Activated CD4-positive, alpha-beta T cell treated with anti-CD3 and anti-CD28 coated beads, Interleukin-10, Interleukin-2, amounts not matched to agents 100 ng/mL and 50 ng/mL, durations not matched to agents 16 hours and 8 hours (primary cell): ENCODE measurements around the gene TRIL.

ENCODE experiments used
- DNase-seq: peaks from one replicate; pipeline ENCODE4 v3.0.0-alpha.2; 2020

Gene TRIL, protein sequence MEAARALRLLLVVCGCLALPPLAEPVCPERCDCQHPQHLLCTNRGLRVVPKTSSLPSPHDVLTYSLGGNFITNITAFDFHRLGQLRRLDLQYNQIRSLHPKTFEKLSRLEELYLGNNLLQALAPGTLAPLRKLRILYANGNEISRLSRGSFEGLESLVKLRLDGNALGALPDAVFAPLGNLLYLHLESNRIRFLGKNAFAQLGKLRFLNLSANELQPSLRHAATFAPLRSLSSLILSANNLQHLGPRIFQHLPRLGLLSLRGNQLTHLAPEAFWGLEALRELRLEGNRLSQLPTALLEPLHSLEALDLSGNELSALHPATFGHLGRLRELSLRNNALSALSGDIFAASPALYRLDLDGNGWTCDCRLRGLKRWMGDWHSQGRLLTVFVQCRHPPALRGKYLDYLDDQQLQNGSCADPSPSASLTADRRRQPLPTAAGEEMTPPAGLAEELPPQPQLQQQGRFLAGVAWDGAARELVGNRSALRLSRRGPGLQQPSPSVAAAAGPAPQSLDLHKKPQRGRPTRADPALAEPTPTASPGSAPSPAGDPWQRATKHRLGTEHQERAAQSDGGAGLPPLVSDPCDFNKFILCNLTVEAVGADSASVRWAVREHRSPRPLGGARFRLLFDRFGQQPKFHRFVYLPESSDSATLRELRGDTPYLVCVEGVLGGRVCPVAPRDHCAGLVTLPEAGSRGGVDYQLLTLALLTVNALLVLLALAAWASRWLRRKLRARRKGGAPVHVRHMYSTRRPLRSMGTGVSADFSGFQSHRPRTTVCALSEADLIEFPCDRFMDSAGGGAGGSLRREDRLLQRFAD

DNA sequence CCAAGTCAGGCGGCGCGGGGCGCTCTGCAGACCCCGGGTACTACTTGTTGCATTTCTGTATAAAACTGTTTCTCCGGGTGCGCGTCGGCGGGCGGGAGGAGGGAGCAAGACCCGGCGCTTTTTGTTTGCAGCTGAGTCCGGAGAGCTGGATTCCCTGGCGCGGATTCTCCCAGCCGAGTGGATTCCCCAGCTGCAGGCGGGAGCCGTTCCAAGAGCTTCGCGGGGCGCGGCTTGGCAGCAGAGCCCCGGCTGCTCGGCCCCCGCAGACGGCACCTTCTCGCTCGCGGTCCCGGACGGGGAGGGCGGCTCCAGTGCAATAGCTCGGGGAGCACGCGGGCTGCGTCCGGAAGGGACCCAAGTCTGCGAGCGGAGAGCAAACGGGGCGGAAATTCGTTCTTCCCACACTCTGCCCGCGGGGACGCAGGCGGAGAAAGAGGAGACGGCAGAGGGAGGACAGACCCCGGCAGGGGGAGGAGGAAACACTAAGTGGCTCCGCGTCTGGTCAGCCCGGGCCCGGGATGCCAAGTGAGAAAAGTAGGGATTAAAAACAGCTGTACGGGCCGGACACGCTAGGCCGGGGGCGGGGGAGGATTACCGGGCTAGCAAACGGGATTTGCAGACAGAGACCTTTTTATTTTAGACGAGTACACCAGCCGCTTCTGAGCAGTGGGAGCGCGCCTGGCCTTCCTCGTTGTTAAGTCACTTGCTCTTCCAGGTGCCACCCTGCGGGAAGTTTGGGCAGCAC is at the start of gene TRIL:
Gene TRIL (minus strand): TSS at position 96 of the 745 bp plus-strand sequence. CDS start 284 bp downstream, outside the sequence.
- no peak for DNase-seq

DNA sequence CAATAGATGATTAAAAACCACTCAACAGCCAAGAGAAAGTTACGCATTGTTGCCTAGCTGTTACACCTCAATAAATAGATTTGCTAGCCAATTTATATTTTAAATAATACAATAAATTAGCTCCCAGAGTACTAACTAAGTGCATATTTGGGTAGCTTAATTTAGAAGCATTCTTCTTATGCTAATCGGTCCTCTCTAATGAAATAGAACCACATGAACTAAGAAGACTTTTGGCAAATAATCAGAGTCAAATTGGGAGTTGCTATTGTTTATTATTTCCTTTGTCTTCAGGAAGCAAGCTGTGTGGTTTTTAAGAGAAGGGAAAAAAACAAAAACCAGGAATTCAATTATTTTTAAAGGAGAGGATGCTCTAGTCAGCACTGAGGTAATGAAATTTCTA is 49.0 kb upstream of the TRIL start:
- no peak for DNase-seq

DNA sequence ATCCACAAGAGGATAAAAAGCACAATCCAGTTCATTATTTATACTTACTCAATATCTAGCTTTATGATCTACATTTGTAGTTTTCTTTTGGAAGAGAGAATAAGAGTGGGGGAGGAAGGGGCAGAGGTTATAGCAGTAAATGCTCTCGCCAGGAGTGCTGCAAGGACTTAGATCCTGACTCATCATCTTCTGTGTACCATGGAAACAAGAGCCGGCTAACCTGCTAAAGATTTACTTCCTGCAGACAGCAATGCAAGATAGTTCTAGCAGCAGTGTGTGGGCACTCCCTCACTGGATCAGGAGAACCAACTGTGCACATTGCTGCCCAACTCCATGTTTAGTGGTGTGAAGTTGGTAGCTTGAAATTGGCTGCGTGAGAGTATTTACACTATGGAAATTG is 47.7 kb upstream of the TRIL start:
- no peak for DNase-seq

DNA sequence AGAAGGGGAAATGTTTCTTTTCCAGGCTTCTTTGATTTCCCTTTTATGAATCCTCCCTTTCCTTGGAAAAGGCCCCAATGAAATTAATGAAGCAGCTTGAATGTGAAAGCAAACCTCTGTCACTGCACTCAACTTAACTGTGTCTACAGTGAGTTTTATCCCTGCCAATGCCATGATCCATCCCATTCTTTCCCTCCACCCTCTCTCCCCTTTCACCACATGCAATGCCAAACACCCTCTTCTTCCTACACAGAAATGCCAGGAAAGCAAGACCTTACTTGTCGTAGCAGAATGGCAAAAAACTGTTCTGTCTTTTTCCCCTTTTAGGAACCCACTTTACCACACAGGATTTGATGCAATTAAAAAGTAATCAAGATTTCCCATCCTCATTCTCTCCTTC is 47.3 kb upstream of the TRIL start:
- no peak for DNase-seq

DNA sequence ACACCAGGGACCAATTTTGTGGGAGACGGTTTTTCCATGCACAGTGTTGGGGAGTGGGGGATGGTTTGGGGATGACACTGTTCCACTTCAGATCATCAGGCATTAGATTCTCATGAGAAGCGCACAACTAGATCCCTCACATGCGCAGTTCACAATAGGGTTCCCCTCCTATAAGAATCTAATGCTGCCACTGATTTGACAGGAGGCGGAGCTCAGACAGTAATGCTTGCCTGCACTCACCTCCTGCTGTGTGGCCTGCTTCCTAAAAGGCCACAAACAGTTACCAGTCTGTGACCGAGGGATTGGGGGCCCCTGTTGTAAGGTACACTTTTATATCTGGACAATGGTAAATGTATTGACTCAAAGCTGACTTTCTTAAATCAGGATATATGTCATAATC is 45.6 kb upstream of the TRIL start:
- no peak for DNase-seq

DNA sequence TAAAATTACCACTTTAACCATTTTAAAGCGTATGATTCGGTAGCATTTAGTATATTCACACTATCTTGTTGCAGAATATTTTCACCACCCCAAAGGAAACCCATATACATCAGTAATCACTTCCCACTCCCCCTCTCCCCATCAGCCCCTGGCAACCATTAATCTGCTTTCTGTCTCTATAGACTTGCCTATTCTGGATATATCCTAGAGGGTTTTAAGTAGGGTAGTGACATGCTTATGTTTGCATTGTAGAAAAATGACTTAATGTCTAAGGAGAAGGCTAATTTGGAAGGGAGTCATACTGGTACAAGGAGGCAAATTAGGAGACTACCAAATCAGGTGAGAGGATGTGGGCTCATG is 42.6 kb upstream of the TRIL start:
- no peak for DNase-seq

DNA sequence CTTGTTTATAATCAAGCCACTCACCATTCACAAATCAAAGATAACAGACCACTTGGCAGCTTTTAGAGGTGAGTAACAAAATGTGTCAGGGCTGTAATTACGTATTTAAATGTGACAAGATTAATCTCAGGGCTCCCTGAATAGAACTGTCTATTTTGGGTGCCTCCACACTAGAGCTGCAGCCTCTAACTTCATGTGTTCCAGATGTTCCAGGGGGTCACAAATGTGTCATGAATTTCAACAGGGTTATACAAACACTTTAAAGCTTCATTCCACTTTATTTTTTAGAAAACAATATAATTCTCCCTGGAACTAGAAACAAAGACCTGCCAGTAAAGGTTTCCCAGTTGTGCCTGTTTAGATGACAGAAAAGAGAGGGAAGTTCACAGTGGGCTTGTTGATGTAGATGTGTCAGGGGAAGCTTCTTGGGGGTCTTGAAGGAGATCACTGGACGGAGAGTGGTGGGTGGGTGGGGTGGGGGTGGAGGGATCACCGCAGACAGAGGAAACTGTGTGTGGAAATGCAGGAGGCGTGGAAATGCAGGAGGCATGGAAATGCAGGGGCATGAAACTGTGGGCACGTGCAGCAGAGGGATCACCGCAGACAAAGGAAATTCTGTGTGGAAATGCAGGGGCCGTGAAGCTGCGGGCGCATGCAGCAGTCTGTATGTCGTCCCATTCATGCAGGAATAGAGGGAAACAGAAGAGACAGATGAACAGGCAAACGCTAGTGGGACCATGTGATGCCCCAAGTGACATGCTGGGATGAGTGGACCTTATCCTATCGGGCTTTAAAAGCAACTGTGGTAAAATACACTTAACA is 42.0 kb upstream of the TRIL start:
- DNase-seq: no peak

DNA sequence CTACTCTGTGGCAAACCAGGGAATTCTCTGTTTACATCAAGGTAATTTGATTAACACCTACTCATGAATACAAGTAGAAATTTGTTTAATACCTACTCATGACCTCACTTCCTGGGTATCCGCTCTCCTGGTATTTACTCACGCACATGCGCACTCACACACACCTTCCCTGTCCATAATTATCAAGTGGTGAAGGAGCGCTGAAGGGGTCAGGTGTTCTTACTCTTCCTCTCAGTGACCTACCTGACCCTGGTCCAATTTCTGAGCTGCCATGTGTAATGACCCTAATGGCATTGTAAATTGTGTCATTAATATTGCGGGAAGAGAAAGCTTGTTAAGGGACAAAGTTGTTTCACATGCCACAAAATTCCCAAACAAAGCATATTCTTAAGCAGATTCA is 41.3 kb upstream of the TRIL start:
- DNase-seq: no peak

DNA sequence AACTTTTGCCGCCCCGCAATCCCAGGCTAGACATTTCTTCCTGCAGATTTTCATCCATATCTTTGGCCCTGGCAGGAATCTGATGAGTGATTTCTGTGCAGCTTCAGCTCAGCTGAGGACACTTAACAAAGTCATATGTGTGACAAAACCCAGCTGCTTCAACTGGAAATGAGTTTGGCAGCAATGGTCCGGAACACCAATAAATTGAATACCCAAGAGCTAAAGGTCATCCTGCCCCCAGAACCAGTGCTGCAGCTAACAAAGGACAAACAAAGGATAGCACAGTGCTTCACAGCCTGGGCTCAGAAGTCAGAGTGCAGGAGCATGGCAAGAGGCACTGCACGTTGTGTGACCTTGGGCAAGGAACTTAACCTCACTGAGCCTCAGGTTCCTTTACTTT is 40.0 kb upstream of the TRIL start:
- DNase-seq: no peak

DNA sequence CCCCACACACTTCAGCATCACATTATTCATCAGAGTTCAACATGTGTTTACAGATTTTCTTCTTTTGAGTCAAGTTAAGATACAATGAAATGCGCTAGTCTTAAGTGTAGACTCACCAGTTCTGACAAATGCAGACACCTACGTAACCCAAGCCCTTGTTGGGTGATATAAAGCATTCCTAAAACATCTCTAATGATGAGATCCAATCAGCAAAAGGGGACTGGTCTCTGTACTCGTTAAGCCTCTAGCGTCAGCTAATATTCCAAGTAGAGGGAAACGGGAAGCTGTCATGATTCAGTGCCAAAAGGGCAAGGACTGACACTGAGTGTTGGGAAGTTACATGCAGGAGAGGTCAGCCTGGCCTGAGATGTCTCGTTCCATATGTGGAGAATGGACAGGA is 38.7 kb upstream of the TRIL start:
- DNase-seq: no peak

DNA sequence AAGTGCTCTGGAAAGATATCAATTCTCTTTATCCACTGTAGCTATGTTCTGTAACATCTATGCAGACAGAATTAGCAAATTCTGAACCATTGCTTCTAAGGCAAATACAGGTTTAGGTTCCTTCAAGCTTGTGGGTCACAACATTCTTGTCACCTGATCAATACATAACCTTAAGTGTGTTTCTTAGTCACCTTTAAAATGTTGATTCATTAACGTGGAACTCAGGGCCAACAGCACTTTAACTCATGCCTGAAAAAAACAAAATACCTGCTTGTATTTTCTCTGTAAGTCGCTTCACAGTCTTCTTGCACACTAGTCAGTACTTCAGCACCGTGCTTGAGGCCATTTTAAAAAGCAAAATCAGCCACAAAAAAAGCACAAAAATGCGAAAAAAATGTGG is 35.2 kb upstream of the TRIL start:
- DNase-seq: no peak

DNA sequence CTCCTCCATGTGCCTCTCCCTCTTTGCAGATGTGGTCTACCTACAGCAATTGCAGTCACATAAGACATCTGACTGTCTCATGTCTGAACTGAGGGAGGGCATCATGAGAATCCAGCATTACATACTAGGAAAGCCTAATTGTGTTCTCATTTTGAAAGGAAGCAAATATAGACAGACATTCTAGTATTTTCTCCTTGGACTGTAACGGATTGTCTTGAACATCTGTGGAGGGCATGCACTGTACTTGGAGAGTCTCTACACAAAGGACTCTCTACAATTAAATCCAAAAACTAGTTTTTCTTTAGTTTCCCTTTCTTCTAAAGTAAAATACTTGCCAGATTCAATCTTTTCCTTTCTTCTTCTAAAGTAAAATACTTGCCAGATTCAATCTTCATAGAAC is 34.7 kb upstream of the TRIL start:
- no peak for DNase-seq

DNA sequence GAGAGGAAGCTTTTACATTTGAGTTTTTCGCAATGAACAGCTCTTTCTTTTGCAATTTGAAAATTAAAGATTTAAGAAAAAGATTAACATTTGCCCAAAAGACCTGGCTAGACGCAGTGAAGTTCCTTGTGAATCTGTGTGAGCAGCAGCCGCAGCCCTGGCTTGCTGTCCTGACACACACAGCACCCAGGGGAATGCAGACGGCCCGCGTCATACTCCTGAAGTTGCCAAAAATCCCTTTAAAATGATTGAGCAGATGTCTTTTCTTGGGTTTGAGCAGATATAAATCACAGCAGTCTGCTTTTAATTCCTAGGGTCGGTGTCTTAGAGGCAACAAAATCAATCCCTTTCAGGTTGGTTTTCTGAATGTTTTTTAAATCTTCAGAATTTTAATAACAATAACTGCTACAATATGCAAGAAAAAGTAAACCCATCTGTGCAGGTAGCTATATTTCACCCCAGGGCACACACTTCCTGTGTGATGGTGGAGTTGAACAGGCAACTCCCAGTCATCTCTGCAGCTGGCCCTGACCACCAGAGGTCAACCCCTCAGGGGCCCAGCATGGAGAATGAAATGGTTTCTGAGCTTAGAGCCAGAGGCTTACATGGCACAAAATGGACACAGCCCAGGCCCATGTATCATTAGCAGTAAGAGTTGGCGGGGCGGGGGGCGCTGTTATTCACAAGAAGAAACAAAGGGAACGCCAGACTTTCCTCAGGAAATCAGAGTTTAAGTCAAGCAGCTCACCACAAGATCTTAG is 32.2 kb upstream of the TRIL start:
- DNase-seq: no peak

DNA sequence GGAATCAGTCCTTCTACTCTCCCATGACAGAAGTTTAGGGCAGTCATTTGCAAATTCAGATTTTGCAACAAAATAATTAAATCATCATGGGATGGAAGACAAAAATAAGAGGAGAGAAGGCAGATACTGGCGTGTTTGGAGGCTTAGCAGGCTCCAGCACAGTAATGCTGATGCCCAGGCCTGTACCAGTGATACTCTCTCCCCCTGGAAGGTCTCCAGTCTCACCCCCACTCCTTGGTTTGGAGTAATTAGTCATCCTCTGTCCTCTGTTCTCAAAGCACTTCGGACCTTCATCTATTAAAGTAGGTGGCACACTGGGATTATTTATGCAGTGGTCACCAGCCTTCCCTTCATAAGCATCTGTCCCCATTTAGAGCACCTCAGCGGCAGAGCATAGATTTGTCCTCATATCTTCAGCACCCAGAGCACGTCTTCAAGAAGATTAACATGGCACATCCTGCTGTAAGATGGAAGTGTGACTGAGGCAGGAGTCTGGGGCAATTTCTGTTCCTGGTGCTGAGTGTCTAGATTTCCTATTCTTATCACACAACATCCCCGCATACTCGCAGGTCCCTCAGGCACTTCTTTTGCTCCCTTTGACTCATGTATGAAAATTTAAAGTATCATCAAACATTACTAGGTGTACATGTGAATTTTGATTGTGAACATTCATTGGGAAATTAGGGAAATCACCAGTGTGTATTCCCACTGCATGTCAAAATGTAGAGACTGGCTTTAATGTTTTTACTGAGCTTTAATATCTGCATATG is 31.3 kb upstream of the TRIL start:
- DNase-seq: no peak

DNA sequence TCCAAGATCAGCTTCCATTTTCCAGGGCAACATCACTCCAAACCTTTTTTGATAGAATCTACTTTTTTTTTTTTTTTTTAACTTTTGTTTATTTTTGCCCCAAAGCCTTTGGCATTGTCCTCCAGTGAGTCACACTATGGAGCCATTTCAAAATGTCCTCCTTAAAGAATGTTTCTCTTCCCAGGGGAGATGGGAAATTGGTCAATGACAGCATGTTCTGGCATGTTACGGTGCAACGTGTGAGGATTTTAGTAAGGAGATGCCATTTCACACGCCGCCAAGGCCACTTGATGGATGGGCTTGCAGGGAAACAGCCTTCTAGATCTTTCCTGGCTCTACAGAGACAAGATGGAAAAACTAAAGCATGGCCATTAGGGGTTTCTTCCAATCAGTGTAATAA is 30.7 kb upstream of the TRIL start:
- no peak for DNase-seq

DNA sequence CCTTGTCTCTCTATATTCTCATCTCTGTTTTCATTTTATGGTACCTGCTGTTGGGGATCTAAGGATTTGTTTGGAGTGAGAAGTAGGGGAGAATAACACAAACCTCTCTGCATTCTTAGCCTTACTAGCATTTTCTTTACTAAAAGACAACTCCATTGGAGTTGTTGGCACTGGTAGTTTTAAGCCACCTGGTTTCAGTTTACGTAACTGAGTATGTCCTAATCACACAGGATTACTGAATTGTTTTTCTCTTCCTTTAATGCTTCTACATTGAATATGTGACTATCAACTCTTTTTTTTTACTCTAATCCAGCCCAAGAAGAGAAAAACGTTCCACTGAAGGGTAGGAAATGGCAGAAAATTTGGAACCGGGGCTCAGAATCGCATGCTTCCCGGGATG is 30.0 kb upstream of the TRIL start:
- DNase-seq: no peak

DNA sequence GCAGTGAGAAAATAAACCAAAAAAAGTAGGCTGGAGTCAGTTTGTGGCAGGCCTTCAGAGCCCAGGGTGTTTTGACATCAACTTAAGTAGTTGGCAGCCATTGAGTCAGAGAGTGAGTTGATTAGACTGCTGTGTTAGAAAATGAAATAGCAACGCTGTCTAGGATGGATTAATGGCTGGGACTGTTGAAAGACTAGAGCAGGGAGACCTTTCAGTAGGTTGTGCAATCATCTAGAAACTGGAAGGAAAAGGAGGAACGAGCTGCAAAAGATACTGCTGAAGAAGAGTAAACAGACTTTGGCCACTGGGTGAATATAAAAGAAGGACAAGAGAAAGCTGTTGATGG is 28.6 kb upstream of the TRIL start:
- DNase-seq: no peak

DNA sequence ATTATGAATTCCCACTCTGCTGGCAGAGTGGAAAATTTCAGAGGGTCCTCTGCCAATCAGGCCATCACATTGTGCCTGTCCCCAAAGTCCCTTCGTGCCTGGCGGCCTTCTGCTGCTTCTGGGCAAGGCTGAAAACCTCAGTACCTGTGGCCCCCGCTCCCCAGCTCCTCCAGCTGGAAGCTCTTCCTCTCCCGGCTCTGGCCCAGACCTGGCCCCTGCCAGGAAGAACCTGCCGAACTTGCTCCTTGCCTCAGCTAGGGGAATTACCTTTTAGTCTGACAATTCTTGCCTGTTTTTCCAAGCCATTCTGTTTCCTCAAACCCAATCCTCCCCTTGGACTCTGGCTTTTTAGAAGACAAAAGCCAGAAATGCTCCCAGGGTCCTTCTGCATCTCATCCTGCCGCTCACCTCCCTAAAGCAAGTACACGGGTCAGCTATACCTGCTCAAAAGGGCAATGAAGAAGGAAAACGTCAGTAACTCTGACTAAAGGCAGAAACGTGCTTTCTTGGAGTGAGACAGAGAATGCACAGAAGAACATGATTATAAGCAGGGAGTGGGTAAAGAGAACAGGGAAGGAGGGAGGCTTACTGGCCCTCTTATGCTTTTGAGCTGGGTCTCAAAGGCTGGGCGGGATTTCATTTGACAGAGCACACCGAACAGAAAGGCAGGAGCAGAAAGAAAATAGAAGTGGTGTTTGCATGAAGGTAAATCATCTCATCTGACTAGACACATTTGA is 28.1 kb upstream of the TRIL start:
- no peak for DNase-seq

DNA sequence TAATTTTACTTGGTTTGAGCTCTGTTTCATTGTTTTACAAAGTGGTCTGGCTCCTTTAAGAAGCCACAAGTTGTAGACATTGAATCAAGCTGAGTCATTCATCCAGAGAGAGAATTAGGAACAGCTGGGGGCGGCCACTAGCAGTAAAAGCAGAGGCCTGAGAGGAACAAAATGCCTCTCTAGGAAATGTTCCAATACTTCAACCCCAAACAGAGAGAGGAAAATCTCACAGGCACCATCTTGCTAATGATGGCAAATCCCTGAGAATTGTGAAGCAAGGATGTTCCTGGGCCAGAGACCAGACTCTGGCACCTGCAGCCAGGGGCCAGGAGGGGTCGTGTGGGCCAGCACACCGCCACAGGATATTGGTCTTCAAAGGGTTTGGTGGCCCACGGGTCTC is 26.5 kb upstream of the TRIL start:
- DNase-seq: no peak

DNA sequence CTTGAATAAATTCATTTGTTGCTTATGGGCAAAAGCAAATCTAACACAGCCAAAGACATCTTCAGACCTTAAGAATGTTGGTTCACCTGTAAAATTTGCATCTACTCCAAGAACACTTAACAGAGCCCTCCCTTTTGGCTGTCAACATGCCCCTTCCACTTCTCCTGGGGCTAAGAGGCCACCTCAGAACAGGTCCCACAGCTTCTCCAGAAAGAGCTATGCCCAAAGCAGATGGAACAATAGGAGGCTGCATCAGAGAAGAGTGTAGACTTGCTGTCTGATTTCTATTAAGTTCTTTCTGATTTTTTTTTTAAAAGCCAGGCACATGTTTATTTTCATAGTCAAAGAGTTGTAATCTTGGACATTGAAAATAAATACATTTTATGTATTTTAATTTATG is 26.1 kb upstream of the TRIL start:
- no peak for DNase-seq
